Smooth muscle cell (in vitro differentiated cells): Measurements from ENCODE around the gene IL33. TPM values are rescaled to one million over a fixed set of nuclear protein-coding genes. Genes with fewer than 3 reads are reported as not detected.
A peak's percentile ranks its signal among the peaks of the same experiment; 100 is the strongest.

Source experiments
- DNase-seq: peaks from one replicate; lab custom pipeline; 2025; ENCODE audit not compliant: unreplicated experiment; lab: John Stamatoyannopoulos, UW
- H2AFZ ChIP-seq: fragments of 200-600 bp; sonication (generic); 2 replicates; pipeline ENCODE4 v1.6.0; 2016; ENCODE audit warnings: antibody characterized with exemption, low read depth, mild to moderate bottlenecking
- H3F3A ChIP-seq: fragments of 200-600 bp; sonication (generic); 2 replicates; pipeline ENCODE4 v1.6.0; 2017; ENCODE audit warnings: antibody characterized with exemption, low read depth
- H3K27ac ChIP-seq: fragments of 200-600 bp; sonication (generic); 2 replicates; pipeline ENCODE4 v1.5.1; 2016; ENCODE audit warnings: low read depth, mild to moderate bottlenecking
- H3K27me3 ChIP-seq: fragments of 200-600 bp; sonication (generic); 2 replicates; pipeline ENCODE4 v1.6.1; 2016; ENCODE audit warnings: low read depth, mild to moderate bottlenecking
- H3K36me3 ChIP-seq: fragments of 200-600 bp; sonication (generic); 2 replicates; pipeline ENCODE4 v1.5.1; 2016; ENCODE audit warnings: low read depth
- H3K4me1 ChIP-seq: fragments of 200-600 bp; sonication (generic); 2 replicates; pipeline ENCODE4 v1.5.1; 2016; ENCODE audit warnings: low read depth
- H3K4me2 ChIP-seq: fragments of 200-600 bp; sonication (generic); 2 replicates; pipeline ENCODE4 v1.6.0; 2016; ENCODE audit warnings: mild to moderate bottlenecking
- H3K4me3 ChIP-seq: fragments of 200-600 bp; sonication (generic); 2 replicates; pipeline ENCODE4 v1.5.1; 2016; ENCODE audit warnings: mild to moderate bottlenecking
- H3K79me2 ChIP-seq: fragments of 200-600 bp; sonication (generic); 2 replicates; pipeline ENCODE4 v1.6.0; 2016; ENCODE audit warnings: low read depth, mild to moderate bottlenecking
- H3K9ac ChIP-seq: fragments of 200-600 bp; sonication (generic); 2 replicates; pipeline ENCODE4 v1.6.0; 2016; ENCODE audit warnings: low read depth
- H3K9me3 ChIP-seq: fragments of 200-600 bp; sonication (generic); replicated peaks from 2 replicates; pipeline ENCODE4 v1.5.1; 2016; ENCODE audit warnings: low read depth
- H4K20me1 ChIP-seq: fragments of 200-600 bp; sonication (generic); 2 replicates; pipeline ENCODE4 v1.6.0; 2016; ENCODE audit warnings: low read depth
- CTCF ChIP-seq: fragments of 200-600 bp; sonication (generic); IDR thresholded peaks from 2 replicates; pipeline ENCODE4 v1.5.1; 2017; ENCODE audit warnings: borderline replicate concordance, mild to moderate bottlenecking, antibody characterized with exemption; ENCODE audit not compliant: insufficient read depth, poor library complexity, severe bottlenecking
- WGBS: methylation state at CpG from one replicate; pipeline ENCODE4 v1.1.7; 2016; ENCODE audit warnings: low lambda C conversion rate; 5-methylcytosine and 5-hydroxymethylcytosine counted together
- polyA plus RNA-seq: library from polyadenylated mRNA; unstranded; fragments of >200 nt; fragmentation: Nextera tagmentation; extraction: Ambion mirVana; gene quantifications from 2 replicates; pipeline ENCODE4 v1.2.1, GENCODE V29; 2016
- total RNA-seq: library from RNA; depleted of rRNA; stranded (reverse); fragments of >200 nt; gene quantifications from 2 replicates; pipeline ENCODE4 v1.2.3, GENCODE V29; 2014

Gene IL33
- total and polyA plus RNA-seq, 2 experiments from 2014 or later = 6.7 to 14.4 TPM

DNA sequence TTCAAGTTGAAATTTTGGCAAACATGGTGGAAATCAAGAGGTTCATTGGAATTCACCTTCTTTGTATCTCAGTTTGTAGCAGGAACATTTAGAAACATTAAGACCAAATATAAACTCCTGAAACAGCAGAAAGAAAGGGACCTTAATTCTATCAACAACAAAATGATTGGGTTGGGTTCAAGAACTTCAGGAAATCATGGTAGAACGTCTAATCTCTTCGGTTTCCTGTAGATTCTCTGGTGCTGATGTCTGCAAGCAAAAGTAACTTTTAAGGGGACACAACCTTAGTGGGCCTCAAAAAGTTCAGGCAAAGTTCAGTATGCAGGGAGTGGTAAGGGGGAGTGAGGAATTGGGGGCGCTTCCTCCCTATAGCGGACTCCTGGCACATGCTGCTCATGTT lies 3.4 kb downstream of the IL33 start:
- H3F3A ChIP-seq = no peaks in the 10 kb centered on the region
- H4K20me1 ChIP-seq = no peaks in the 10 kb centered on the region
- H3K4me1 ChIP-seq = no peaks in the 10 kb centered on the region
- no peaks in the 10 kb centered on the region for H3K79me2 ChIP-seq
- no peak for DNase-seq
- no peak overlapping the region for H3K9ac ChIP-seq
- no peak overlapping the region for H2AFZ ChIP-seq
- no peaks in the 10 kb centered on the region for H3K27me3 ChIP-seq
- TF ChIP-seq CTCF = no peak
- no peak overlapping the region for H3K27ac ChIP-seq
- 95% methylated on average over 4 of the region's 4 CpGs for WGBS
- H3K4me3 ChIP-seq = no peak overlapping the region
- H3K36me3 ChIP-seq = no peaks in the 10 kb centered on the region
- no peaks in the 10 kb centered on the region for H3K9me3 ChIP-seq
- no peak overlapping the region for H3K4me2 ChIP-seq

DNA sequence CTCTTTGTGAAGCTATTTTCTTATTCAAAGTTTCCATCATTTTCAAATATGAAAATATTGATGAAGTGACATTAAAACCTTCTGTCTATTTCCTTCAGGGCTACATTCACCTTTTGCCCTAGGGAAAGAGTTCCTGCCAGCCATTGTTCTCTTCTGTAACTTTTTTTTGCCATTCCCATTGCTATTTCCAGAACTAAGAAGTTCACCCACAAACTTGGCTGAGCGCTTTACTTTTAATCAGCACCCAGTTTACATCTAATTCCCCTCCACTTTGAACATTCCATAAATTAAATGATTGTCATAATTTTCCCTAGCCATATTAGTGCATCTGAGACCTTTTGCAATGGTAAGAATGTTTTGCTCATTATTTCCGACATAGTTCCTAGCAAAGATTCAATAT lies 4.4 kb downstream of the IL33 start:
- Histone ChIP-seq H3K27ac (no peak overlapping the region), H3K9me3 (no peaks in the 10 kb centered on the region), H3K27me3 (no peaks in the 10 kb centered on the region), H3K79me2 (no peaks in the 10 kb centered on the region), H2AFZ (no peak overlapping the region), H3K4me3 (no peak overlapping the region), H3K4me1 (no peaks in the 10 kb centered on the region), H3K36me3 (no peaks in the 10 kb centered on the region), H3F3A (no peaks in the 10 kb centered on the region), H4K20me1 (no peaks in the 10 kb centered on the region), H3K9ac (no peak overlapping the region), H3K4me2 (no peak overlapping the region)
- TF ChIP-seq CTCF = no peak
- WGBS = 91% methylated on average over 2 of the region's 2 CpGs
- DNase-seq = no peak

- Histone ChIP-seq H3K9me3 (no peaks in the 10 kb centered on the region), H3K4me3 (no peak overlapping the region), H2AFZ (no peak overlapping the region), H3K9ac (no peak overlapping the region), H3K27ac (no peak overlapping the region), H3K36me3 (no peaks in the 10 kb centered on the region), H3F3A (no peaks in the 10 kb centered on the region), H3K27me3 (no peaks in the 10 kb centered on the region), H3K79me2 (no peaks in the 10 kb centered on the region), H3K4me2 (no peak overlapping the region), H3K4me1 (no peaks in the 10 kb centered on the region), H4K20me1 (no peaks in the 10 kb centered on the region)
- 86% methylated on average over 1 of the region's 1 CpG for WGBS
- no peak for DNase-seq
- no peak for TF ChIP-seq CTCF
These were observed 9.0 kb downstream of the IL33 start for GRCh38 chr9:6224393-6225154.

- no peaks in the 10 kb centered on the region for H3K79me2 ChIP-seq
- no peaks in the 10 kb centered on the region for H3K27me3 ChIP-seq
- TF ChIP-seq CTCF = no peak
- no peaks in the 10 kb centered on the region for H3F3A ChIP-seq
- no peak overlapping the region for H3K27ac ChIP-seq
- no peaks in the 10 kb centered on the region for H3K36me3 ChIP-seq
- 27% methylated on average over 1 of the region's 1 CpG for WGBS
- no peak overlapping the region for H3K9ac ChIP-seq
- no peak overlapping the region for H3K4me3 ChIP-seq
- H3K4me2 ChIP-seq = peak overlapping the region; percentile 23
- no peaks in the 10 kb centered on the region for H3K4me1 ChIP-seq
- H3K9me3 ChIP-seq = no peaks in the 10 kb centered on the region
- H4K20me1 ChIP-seq = no peaks in the 10 kb centered on the region
- no peak overlapping the region for H2AFZ ChIP-seq
- DNase-seq = no peak
These were observed 11.1 kb downstream of the IL33 start for GRCh38 chr9:6226696-6227095.
